ENCODE data around the gene PTAFR. TPM values are rescaled to one million over a fixed set of nuclear protein-coding genes. Genes with fewer than 3 reads are reported as not detected.

PTAFR gene
- polyA plus RNA-seq, 1 experiment, result 0.12 TPM

DNA sequence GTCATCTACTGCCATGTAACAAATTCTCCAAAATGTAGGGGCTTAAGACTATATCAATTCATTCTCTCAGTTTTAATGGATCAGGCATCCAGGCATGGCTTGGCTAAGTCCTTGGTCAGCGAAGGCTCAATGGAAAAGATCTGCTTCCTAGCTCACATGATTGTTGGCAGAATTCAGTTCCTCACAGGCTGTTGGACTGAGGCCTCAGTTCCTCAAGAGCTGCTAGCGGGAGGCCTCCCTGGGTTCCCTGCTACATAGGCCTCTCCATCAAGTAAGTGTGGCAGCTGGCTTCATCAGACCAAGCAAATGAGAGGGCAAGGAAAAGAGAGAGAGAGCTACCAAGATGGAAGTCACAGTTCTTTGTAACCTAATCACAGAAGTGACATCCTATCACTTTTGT, 68.5 kb downstream of the PTAFR start:
- Histone ChIP-seq H3K27me3 (ENCODE audit: control insufficient read depth, insufficient read depth, low read length) (no peaks in the 10 kb centered on the region), H3K27ac (ENCODE audit: low read depth, low read length) (no peak overlapping the region), H3K9me3 (ENCODE audit: control insufficient read depth, insufficient read depth, low read length) (no peaks in the 10 kb centered on the region), H3K4me3 (ENCODE audit: low read depth, low read length) (no peak overlapping the region)
- ChIA-PET POLR2A (no interaction called here), CTCF (interaction anchor here (0.6 kb wide), 1 partner anchor 113 kb away, joined by 7 read pairs; no protein-coding TSS in a partner anchor)
- no peak for DNase-seq (ENCODE audit: low read depth, low spot score)
- TF ChIP-seq CTCF (IDR thresholded peaks at IDR 0.05; ENCODE audit: low read depth, low read length), result no peak

- DNase-seq (ENCODE audit: low read depth, low spot score), result no peak
- TF ChIP-seq CTCF (IDR thresholded peaks at IDR 0.05; ENCODE audit: low read depth, low read length), result no peak
- H3K27me3 ChIP-seq (ENCODE audit: control insufficient read depth, insufficient read depth, low read length), result no peaks in the 10 kb centered on the region
- no peaks in the 10 kb centered on the region for H3K9me3 ChIP-seq (ENCODE audit: control insufficient read depth, insufficient read depth, low read length)
- ChIA-PET POLR2A (interaction anchor here (0.9 kb wide), 1 partner anchor 16 kb away, joined by 3 read pairs; no protein-coding TSS in a partner anchor), CTCF (interaction anchor here (1.5 to 1.6 kb wide), 2 partner anchors 14 to 144 kb away, joined by 3 to 9 read pairs; no protein-coding TSS in a partner anchor)
- H3K4me3 ChIP-seq (ENCODE audit: low read depth, low read length), result no peak overlapping the region
- no peak overlapping the region for H3K27ac ChIP-seq (ENCODE audit: low read depth, low read length)
These were observed 71.5 kb downstream of the PTAFR start for GRCh38 chr1:28104866-28105467.

DNA sequence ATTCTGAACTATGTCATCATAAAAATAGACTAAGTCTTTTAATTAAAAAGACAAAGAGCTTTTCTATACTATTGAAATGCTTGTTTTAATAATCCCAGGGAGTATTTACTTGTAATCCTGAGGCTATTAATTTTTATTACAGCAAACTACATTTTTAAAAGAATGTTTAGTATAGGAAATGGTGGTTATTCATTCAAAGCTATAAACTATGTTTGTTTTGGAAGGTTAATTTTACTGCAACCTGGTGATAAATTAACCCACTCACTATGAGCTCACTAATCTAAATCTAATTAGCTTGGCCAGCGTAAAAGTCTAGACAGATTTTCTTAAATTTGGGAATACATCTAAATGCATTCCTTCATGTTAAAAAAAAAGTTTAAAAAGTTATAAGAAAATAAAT, 74.3 kb downstream of the PTAFR start:
- H3K27me3 ChIP-seq (ENCODE audit: control insufficient read depth, insufficient read depth, low read length), result no peaks in the 10 kb centered on the region
- ChIA-PET POLR2A (no interaction called here), CTCF (interaction anchor here (0.7 to 1.2 kb wide), 3 partner anchors 11 to 59 kb away, joined by 3 to 6 read pairs (median 5); no protein-coding TSS in a partner anchor)
- H3K9me3 ChIP-seq (ENCODE audit: control insufficient read depth, insufficient read depth, low read length), result no peaks in the 10 kb centered on the region
- no peak for DNase-seq (ENCODE audit: low read depth, low spot score)
- no peak overlapping the region for H3K27ac ChIP-seq (ENCODE audit: low read depth, low read length)
- TF ChIP-seq CTCF (IDR thresholded peaks at IDR 0.05; ENCODE audit: low read depth, low read length), result no peak
- H3K4me3 ChIP-seq (ENCODE audit: low read depth, low read length), result no peak overlapping the region

- POLR2A ChIA-PET, result interaction anchor here (0.5 to 1.0 kb wide), 3 partner anchors 57 to 72 kb away, joined by 3 to 5 read pairs (median 5); no protein-coding TSS in a partner anchor
- DNase-seq (ENCODE audit: low read depth, low spot score), result no peak
These were observed 77.3 kb downstream of the PTAFR start for GRCh38 chr1:28099050-28099769.

More at GRCh38 chr1:28099050-28099769, 77.3 kb downstream of the PTAFR start:
- Histone ChIP-seq H3K27ac (ENCODE audit: low read depth, low read length) (no peak overlapping the region), H3K27me3 (ENCODE audit: control insufficient read depth, insufficient read depth, low read length) (no peaks in the 10 kb centered on the region), H3K4me3 (ENCODE audit: low read depth, low read length) (no peak overlapping the region), H3K9me3 (ENCODE audit: control insufficient read depth, insufficient read depth, low read length) (no peaks in the 10 kb centered on the region)
- no peak for TF ChIP-seq CTCF (IDR thresholded peaks at IDR 0.05; ENCODE audit: low read depth, low read length)
- CTCF ChIA-PET, result interaction anchor here (0.7 to 0.8 kb wide), 2 partner anchors 11 to 90 kb away, joined by 4 to 5 read pairs; partner anchors contain the start of gene EYA3

Small RNAs within 50 kb of the gene (small RNA-seq; reads per million reads assigned to genes)
- gene RNU6-176P (ENCODE audit: insufficient read length, low read depth), result not detected

Other genes with a start within 250 kb of the PTAFR start
- 0.05 and 0.07 TPM in 2 replicates for gene SMPDL3B, start 241.7 kb downstream of the PTAFR start, polyA plus RNA-seq (2011; rRNA removed)
- 7.9 and 8.2 TPM in 2 replicates for gene XKR8, start 216.7 kb downstream of the PTAFR start, polyA plus RNA-seq (2011; rRNA removed)
- 15.4 and 17.0 TPM in 2 replicates for gene EYA3, start 88.1 kb downstream of the PTAFR start, polyA plus RNA-seq (2011; rRNA removed)
- gene DNAJC8, start 56.3 kb upstream of the PTAFR start, polyA plus RNA-seq (2011; rRNA removed), result 91.4 and 123 TPM in 2 replicates
- gene ATP5IF1, start 59.4 kb upstream of the PTAFR start, polyA plus RNA-seq (2011; rRNA removed), result 151 and 189 TPM in 2 replicates
- 27.5 and 31.9 TPM in 2 replicates for gene SESN2, start 82.8 kb upstream of the PTAFR start, polyA plus RNA-seq (2011; rRNA removed)
- 20.1 and 21.2 TPM in 2 replicates for gene MED18, start 152.3 kb upstream of the PTAFR start, polyA plus RNA-seq (2011; rRNA removed)
- 12.3 and 15.2 TPM in 2 replicates for gene PHACTR4, start 193.1 kb upstream of the PTAFR start, polyA plus RNA-seq (2011; rRNA removed)

All from AG04450 (cell line).